ENCODE data around the gene KLRF1.
A peak's percentile ranks its signal among the peaks of the same experiment; 100 is the strongest.

KLRF1 gene

GRCh38 chr12:9809338-9809737, 17.9 kb upstream of the KLRF1 start:
- DNase-seq, result no peak

GRCh38 chr12:9809866-9810265, 17.4 kb upstream of the KLRF1 start:
- no peak for DNase-seq

- DNase-seq, result no peak
These were observed 16.6 kb upstream of the KLRF1 start for GRCh38 chr12:9810671-9811070.

GRCh38 chr12:9811621-9812020, 15.7 kb upstream of the KLRF1 start:
- DNase-seq, result no peak

DNA sequence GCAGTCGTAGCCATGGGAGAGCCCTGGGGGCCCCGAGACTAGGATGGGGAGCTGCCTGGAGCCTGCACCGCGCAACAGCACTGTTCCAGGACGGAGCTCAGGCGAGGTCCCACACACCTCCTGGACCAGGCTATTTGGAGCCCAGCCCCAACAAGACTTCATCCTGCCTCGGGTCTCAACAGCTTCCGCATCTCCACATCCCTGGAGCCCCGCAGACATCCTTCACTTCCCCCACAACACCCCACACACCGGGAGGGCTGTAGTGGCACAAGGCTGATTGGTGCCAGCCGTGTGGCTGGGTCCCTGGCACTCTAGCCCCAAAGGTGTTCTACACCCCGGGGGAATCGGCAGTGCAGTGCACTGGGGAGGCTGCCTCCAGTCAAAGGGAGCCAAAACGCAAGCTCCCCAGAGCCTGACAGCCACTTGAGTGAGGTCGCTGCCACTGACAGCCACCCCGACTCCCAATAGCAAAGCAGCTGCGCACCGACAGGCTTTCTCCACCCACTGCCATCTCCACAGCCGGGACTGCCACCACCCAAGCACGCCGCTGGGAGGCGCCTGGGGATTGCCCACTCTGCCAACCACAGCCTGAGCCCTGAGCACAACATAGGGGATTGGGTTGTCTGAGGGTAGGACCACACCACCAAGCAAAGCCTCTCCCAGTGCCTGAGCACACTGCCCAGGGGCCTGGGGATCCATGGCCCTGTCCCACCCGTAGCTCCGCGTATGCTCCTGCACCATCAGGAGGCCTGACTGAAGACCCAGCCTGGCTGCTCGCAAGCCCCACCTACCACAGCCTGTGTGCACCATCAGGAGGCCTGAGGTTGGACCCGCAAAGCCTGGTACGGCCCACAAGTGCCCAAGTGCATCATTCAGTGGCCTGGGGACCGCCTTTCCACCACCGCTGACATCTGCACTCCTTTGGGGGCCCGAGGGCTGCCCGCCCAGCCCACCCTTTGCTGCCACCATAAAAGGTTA, 13.2 kb upstream of the KLRF1 start:
- peak; percentile 78 to 89 (median 82) for DNase-seq

DNA sequence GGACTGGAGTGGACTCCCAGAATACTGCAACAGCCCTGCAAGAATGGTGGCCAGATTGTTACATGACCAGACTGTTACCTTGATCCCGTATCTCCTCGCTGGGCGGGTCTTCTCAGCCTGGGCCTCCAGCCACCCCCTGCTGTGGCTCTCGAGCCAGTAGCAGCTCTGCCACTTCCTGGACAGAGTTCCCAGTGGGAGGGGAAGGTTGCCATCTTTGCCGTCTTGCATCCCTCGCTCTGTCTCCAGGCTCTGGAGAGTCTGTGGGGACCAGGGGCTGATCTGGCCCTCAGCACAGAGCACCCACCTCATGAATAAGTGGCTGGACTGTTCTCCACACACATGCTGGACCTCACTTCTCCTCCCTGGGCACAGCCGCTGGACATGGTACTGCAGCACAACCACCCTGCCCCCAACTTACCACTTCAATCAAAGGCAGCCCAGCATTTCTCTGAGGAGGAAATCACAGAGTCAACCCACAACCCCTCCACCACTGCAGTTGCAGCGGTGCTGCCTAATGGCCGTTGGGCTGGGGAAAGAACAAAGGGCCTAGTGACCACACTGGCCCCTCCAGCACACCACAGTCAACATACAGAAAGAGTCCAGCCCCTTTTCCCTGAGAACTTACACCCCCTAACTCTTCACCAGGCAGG, 6.9 kb upstream of the KLRF1 start:
- DNase-seq, result no peak

DNA sequence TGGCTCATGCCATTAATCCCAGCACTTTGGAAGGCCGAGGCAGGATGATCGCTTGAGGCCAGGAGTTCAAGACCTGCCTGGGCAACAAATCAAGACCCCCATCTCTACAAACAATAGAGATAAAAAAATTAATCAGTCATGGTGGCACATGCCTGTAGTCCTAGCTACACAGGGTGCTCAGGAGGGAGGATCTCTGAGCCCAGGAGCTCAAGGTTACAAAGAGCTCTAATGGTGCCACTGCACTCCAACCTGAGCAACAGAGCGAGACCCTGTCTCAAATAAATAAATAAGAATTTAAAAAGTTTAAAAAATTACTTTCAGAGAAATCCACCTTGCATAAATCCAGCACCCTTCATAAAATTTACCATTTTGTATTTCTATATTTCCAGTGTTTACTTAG, 2.2 kb downstream of the KLRF1 start:
- no peak for DNase-seq

- no peak for DNase-seq
These were observed 2.7 kb downstream of the KLRF1 start for GRCh38 chr12:9829982-9830381.

DNA sequence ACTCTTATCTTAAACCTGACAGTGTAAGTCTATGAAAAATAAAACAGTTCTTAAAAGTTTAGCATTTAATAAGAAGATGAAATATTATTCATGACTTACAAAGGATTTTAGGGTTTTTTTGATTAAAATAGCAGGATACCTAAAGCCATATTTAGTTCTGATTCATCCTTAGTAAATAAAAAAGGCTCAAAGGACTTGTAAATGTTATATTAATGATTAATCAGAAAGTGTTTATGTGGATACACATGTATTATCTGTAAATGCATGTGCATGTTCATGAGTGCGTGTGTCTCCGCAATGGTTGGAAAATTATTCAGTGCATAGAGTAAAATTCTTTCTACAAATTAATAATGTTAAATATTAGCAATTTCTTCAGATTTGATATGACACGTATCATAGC, 4.4 kb downstream of the KLRF1 start:
- no peak for DNase-seq

GRCh38 chr12:9843407-9843806, 16.1 kb downstream of the KLRF1 start:
- no peak for DNase-seq

GRCh38 chr12:9848899-9849298, 21.6 kb downstream of the KLRF1 start:
- no peak for DNase-seq

DNA sequence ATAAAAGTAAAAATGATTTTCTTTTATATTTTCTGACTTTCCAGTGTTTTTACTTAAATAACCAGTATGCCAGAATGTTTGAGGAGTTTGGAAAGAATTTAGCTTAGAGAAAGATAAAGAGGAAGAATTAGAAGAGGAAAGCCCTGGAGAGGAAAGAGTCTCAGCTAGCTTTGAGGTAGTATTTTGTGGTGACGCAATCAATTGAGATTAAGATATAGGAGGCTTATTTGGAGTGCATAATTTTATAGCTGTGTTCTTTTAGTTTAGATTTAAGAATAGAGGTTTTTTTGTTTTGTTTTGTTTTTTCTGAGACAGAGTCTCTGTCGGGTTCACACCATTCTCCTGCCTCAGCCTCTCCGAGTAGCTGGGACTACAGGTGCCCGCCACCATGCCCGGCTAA, 23.8 kb downstream of the KLRF1 start:
- no peak for DNase-seq

GRCh38 chr12:9851927-9852326, 24.6 kb downstream of the KLRF1 start:
- no peak for DNase-seq

GRCh38 chr12:9856151-9856550, 28.9 kb downstream of the KLRF1 start:
- no peak for DNase-seq

DNA sequence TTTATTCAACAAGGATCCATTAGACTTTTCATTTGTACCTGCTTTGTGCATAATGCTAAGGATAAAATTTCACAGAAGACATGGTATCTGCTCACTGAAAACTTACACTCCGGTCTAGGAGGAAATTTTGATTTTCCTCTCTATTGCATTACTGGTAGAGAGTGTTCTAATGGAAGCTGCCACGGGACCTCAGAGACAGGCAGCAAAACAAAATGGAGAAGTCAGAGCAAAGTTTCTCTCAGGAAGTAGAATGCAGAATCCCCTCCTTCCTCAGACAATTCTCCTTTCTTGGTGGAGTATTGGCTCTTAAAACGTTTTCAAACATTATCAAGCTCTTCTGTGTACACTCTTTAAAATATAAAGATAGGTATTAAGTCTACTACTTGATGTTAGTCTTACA, 29.6 kb downstream of the KLRF1 start:
- no peak for DNase-seq

DNA sequence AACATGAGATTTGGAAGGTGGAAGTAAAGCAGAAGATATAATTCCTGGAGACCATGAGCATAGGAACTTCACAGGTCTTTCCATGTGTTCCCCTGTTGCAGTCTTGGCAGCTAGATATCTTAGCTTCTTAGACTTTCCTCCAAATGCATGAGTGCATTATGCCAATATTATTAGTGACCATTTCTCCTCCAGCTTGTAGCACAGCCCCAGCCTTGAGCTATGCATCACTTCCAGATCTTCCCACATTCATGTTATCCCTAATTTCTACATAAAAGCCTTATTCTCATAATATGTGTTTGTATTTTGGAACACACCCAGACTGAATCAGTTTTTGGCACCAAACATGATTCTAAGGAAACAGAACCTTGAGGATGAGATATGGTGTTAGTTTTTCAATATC, 30.9 kb downstream of the KLRF1 start:
- no peak for DNase-seq

GRCh38 chr12:9864913-9865675, 37.8 kb downstream of the KLRF1 start:
- no peak for DNase-seq

DNA sequence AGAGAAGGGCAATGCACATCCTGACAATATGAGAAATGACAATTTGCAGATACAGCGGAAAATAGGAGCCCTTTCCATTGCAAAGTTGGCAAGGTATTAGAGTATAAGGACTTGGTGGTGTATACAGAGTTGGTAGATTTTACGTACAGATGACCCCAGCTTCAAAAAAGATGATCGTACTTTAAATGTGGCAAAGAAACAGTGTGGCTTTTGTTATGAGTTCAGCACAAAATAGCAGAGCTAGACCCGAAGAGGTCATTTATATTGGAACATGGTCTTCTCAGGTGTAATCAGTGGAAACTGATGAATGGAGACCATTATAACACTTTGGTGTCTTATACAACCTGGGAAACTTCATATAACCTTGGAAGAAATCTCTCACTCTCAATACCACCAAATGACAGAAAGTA, 39.6 kb downstream of the KLRF1 start:
- no peak for DNase-seq

- DNase-seq, result no peak
These were observed 40.2 kb downstream of the KLRF1 start for GRCh38 chr12:9867531-9867930.

DNA sequence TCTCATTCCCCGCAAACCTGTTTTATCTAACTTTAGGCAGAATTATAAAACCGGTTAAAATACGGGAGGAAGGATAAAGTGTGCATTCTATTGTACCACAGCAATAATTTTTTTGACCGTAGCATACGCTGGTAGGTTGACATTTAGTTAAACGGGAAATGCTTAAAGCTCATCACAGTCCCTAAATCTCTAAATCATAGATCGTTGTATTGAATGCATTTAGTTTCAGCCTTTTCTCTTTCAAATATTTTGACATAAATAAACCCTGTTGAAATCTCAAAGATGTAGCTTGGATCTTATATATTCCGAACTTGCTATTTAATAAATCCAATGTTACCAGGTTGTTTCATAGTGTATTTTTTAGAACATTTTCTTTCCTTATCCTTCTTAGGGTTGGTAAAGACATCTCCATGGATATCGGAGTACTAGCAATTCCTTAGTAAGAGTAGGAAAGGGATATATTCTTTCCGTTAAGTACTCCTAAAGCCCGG, 41.1 kb downstream of the KLRF1 start:
- DNase-seq, result no peak

GRCh38 chr12:9868951-9869306, 41.6 kb downstream of the KLRF1 start:
- no peak for DNase-seq

DNA sequence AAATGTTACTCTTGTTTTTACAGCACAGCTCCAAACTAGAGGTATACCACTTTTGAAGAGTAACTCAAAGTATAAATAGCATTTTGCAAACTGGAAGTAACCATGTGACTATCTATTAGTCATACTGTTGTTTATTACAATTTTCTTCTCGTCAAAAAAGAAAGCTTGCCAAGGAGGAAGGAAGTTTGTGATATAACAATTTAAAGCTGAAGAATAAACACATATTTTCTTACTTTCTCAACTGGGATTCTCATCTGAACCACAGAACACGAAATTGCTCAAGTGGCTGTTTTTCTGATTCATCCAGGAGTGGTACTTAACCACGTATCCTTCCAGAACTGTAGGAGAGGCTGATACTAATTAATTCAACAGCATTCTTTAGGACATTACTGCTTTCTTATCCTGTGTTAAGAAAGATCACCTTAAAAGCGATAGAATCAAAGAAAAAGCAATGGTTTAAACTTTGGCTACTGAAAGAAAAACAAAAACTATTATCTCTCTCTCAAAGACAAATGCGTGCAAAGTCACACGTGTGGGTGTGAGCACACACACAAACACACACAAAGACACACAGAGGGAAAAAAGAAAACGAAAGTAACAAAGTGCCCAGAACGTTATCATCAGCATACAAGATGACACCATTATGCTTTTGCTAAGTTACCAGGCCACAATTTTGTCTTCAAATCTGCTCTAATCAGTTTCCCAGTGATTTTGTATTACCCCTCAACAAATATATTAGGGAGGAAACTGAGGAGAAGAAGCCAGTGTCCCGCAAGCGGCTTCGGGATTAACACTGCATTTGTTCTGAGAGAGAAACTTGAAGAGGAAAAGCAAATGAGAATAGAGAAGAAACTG, 42.3 kb downstream of the KLRF1 start, which contains the start of gene CLEC2B:
Gene CLEC2B (minus strand): TSS at position 48 of the 855 bp plus-strand sequence.
- no peak for DNase-seq
